Fibroblast of lung (primary cell): ENCODE results near the gene FRMD4A.

Experiments
- CTCF ChIP-seq, 2 donors: IDR thresholded peaks in 1 of 2; conservative IDR thresholded peaks in 1 of 2; 1 replicate in 1 of 2; 2 replicates in 1 of 2; pipeline ENCODE4 v1.5.1; 2011 to 2012; ENCODE audit warnings: low read length in 2 of 2, control low read depth in 1 of 2, inconsistent platforms in 1 of 2, low read depth in 1 of 2, mild to moderate bottlenecking in 1 of 2
- EZH2 ChIP-seq: IDR thresholded peaks from 2 replicates; pipeline ENCODE4 v1.5.1; 2012; ENCODE audit warnings: low read length, control low read depth, mild to moderate bottlenecking; ENCODE audit errors: missing control alignments

GRCh38 chr10:13946209-13946460, 384.6 kb downstream of the FRMD4A start:
- no peak for TF ChIP-seq CTCF (conservative IDR thresholded peaks at IDR 0.05 in 1 of 2, IDR thresholded peaks at IDR 0.05 in 1 of 2; ENCODE audit: low read depth in 1 of 2, low read length in 2 of 2)
- no peak for TF ChIP-seq EZH2
